Hepatocyte (in vitro differentiated cells): ENCODE results near the gene NADSYN1. TPM values are rescaled to one million over a fixed set of nuclear protein-coding genes. Genes with fewer than 3 reads are reported as not detected.

ENCODE experiments used
- DNase-seq: peaks from one replicate; pipeline ENCODE4 v3.0.0-alpha.2; 2016; ENCODE audit warnings: low spot score
- H2AFZ ChIP-seq: fragments of 200-600 bp; sonication (generic); 2 replicates; pipeline ENCODE4 v1.6.0; 2016; ENCODE audit warnings: antibody characterized with exemption, mild to moderate bottlenecking
- H3K27ac ChIP-seq: fragments of 200-600 bp; sonication (generic); 2 replicates; pipeline ENCODE4 v1.5.1; 2016; ENCODE audit warnings: mild to moderate bottlenecking
- H3K27me3 ChIP-seq: fragments of 200-600 bp; sonication (generic); 2 replicates; pipeline ENCODE4 v1.6.1; 2016
- H3K36me3 ChIP-seq: fragments of 200-600 bp; sonication (generic); replicated peaks from 2 replicates; pipeline ENCODE4 v1.5.1; 2016; ENCODE audit warnings: low read depth; ENCODE audit not compliant: insufficient read depth
- H3K4me1 ChIP-seq: fragments of 200-600 bp; sonication (generic); 2 replicates; pipeline ENCODE4 v1.5.1; 2016; ENCODE audit warnings: mild to moderate bottlenecking, moderate library complexity; ENCODE audit not compliant: insufficient read depth
- H3K4me2 ChIP-seq: fragments of 200-600 bp; sonication (generic); 2 replicates; pipeline ENCODE4 v1.6.0; 2016
- H3K4me3 ChIP-seq: fragments of 200-600 bp; sonication (generic); 2 replicates; pipeline ENCODE4 v1.5.1; 2016; ENCODE audit warnings: mild to moderate bottlenecking
- H3K79me2 ChIP-seq: fragments of 200-600 bp; sonication (generic); 2 replicates; pipeline ENCODE4 v1.6.0; 2017; ENCODE audit warnings: mild to moderate bottlenecking
- H3K9me2 ChIP-seq: fragments of 200-600 bp; sonication (generic); replicated peaks from 2 replicates; pipeline ENCODE4 v1.6.0; 2017; ENCODE audit warnings: mild to moderate bottlenecking; ENCODE audit not compliant: insufficient read depth
- H3K9me3 ChIP-seq: fragments of 200-600 bp; sonication (generic); 2 replicates; pipeline ENCODE4 v1.5.1; 2016; ENCODE audit warnings: low read depth, mild to moderate bottlenecking
- H4K20me1 ChIP-seq: fragments of 200-600 bp; sonication (generic); 2 replicates; pipeline ENCODE4 v1.6.0; 2016; ENCODE audit warnings: mild to moderate bottlenecking; ENCODE audit not compliant: insufficient read depth, poor library complexity, severe bottlenecking
- CTCF ChIP-seq: fragments of 200-600 bp; sonication (generic); IDR thresholded peaks from 2 replicates; pipeline ENCODE4 v1.5.1; 2016; ENCODE audit warnings: antibody characterized with exemption, mild to moderate bottlenecking; ENCODE audit not compliant: poor library complexity
- EZH2 ChIP-seq: fragments of 200-600 bp; sonication (generic); IDR thresholded peaks from 2 replicates; pipeline ENCODE4 v1.6.1; 2016; ENCODE audit warnings: antibody characterized with exemption, mild to moderate bottlenecking, borderline replicate concordance
- EZH2phosphoT487 ChIP-seq: fragments of 200-600 bp; sonication (generic); IDR thresholded peaks from one replicate; pipeline ENCODE4 v1.6.1; 2018; ENCODE audit warnings: antibody characterized with exemption, mild to moderate bottlenecking, low read depth, moderate library complexity; ENCODE audit not compliant: unreplicated experiment, severe bottlenecking
- WGBS: methylation state at CpG from one replicate; pipeline ENCODE4 v1.1.6; 2016; ENCODE audit warnings: low lambda C conversion rate; ENCODE audit errors: missing lambda C conversion rate; 5-methylcytosine and 5-hydroxymethylcytosine counted together
- polyA plus RNA-seq: library from polyadenylated mRNA; unstranded; fragments of >200 nt; fragmentation: Nextera tagmentation; extraction: Ambion mirVana; gene quantifications from 2 replicates; pipeline ENCODE4 v1.2.1, GENCODE V29; 2016
- total RNA-seq: library from RNA; depleted of rRNA; stranded (reverse); fragments of >200 nt; gene quantifications from 2 replicates; pipeline ENCODE4 v1.2.3, GENCODE V29; 2014

The NADSYN1 gene
- total and polyA plus RNA-seq, 2 experiments from 2014 or later: 42.0 to 43.7 TPM

- WGBS: 84% methylated on average over 6 of the region's 6 CpGs
- H3K27ac ChIP-seq: no peak overlapping the region
- H3K79me2 ChIP-seq: no peaks in the 10 kb centered on the region
- H3K4me3 ChIP-seq: no peak overlapping the region
- DNase-seq: no peak
- H3K4me2 ChIP-seq: no peak overlapping the region
- no peaks in the 10 kb centered on the region for H3K4me1 ChIP-seq
- no peak overlapping the region for H2AFZ ChIP-seq
- no peaks in the 10 kb centered on the region for H3K27me3 ChIP-seq
- no peaks in the 10 kb centered on the region for H3K36me3 ChIP-seq
- TF ChIP-seq EZH2 (no peak), CTCF (no peak), EZH2phosphoT487 (no peak)
- H3K9me2 ChIP-seq: no peaks in the 10 kb centered on the region
- H4K20me1 ChIP-seq: no peaks in the 10 kb centered on the region
- no peaks in the 10 kb centered on the region for H3K9me3 ChIP-seq
These were observed 46.5 kb downstream of the NADSYN1 start for GRCh38 chr11:71499546-71499945.

- H3K79me2 ChIP-seq: no peaks in the 10 kb centered on the region
- WGBS: 84% methylated on average over 6 of the region's 6 CpGs
- no peak overlapping the region for H2AFZ ChIP-seq
- H3K36me3 ChIP-seq: no peaks in the 10 kb centered on the region
- no peaks in the 10 kb centered on the region for H3K4me1 ChIP-seq
- H3K27me3 ChIP-seq: no peaks in the 10 kb centered on the region
- no peak overlapping the region for H3K4me3 ChIP-seq
- no peak for DNase-seq
- no peaks in the 10 kb centered on the region for H3K9me3 ChIP-seq
- H3K27ac ChIP-seq: no peak overlapping the region
- no peaks in the 10 kb centered on the region for H3K9me2 ChIP-seq
- TF ChIP-seq EZH2: no peak
- TF ChIP-seq EZH2phosphoT487: no peak
- TF ChIP-seq CTCF: no peak
- no peak overlapping the region for H3K4me2 ChIP-seq
- H4K20me1 ChIP-seq: no peaks in the 10 kb centered on the region
These were observed 47.6 kb downstream of the NADSYN1 start for GRCh38 chr11:71500601-71501021.

- no peak for DNase-seq
- no peak overlapping the region for H3K4me3 ChIP-seq
- no peak overlapping the region for H3K27ac ChIP-seq
- H3K79me2 ChIP-seq: no peaks in the 10 kb centered on the region
- H3K9me3 ChIP-seq: no peaks in the 10 kb centered on the region
- H2AFZ ChIP-seq: no peak overlapping the region
- H3K27me3 ChIP-seq: no peaks in the 10 kb centered on the region
- H3K36me3 ChIP-seq: no peaks in the 10 kb centered on the region
- no peaks in the 10 kb centered on the region for H3K4me1 ChIP-seq
- H3K4me2 ChIP-seq: no peak overlapping the region
- H4K20me1 ChIP-seq: no peaks in the 10 kb centered on the region
- 97% methylated on average over 30 of the region's 30 CpGs for WGBS
- no peaks in the 10 kb centered on the region for H3K9me2 ChIP-seq
- TF ChIP-seq EZH2: no peak
- no peak for TF ChIP-seq CTCF
- TF ChIP-seq EZH2phosphoT487: no peak
These were observed 48.3 kb downstream of the NADSYN1 start for GRCh38 chr11:71501071-71501985.
